SH-SY5Y (cell line): Measurements from ENCODE around the gene SLC25A4.

ENCODE experiments used
- GATA2 ChIP-seq: IDR thresholded peaks from 2 replicates; pipeline ENCODE4 v1.6.1; 2011; ENCODE audit warnings: mild to moderate bottlenecking, low read depth, low read length
- GATA3 ChIP-seq: IDR thresholded peaks from 2 replicates; pipeline ENCODE4 v1.6.1; 2011; ENCODE audit warnings: low read depth, mild to moderate bottlenecking, low read length, moderate library complexity

- TF ChIP-seq GATA2, result no peak
- TF ChIP-seq GATA3, result no peak
Measured at GRCh38 chr4:185099024-185099682, 43.9 kb upstream of the SLC25A4 start.
